Skeletal muscle tissue (tissue), 4 donors: ENCODE data around the gene AGBL5. TPM values are rescaled to one million over a fixed set of nuclear protein-coding genes. Genes with fewer than 3 reads are reported as not detected.
"Not testable (repeated sequence)": the region's sequence is repeated elsewhere in the genome, so short reads cannot be mapped to it uniquely, and the experiment has no call there.

Experiments
- H3K27ac ChIP-seq: one replicate; pipeline ENCODE4 v1.7.0; 2013; ENCODE audit warnings: mild to moderate bottlenecking, low read depth, low read length, inconsistent platforms
- H3K27me3 ChIP-seq, 3 donors: one replicate each; pipeline ENCODE4 v1.7.0; 2013; ENCODE audit warnings: low read length in 3 of 3; ENCODE audit not compliant: control insufficient read depth in 3 of 3, insufficient read depth in 3 of 3
- H3K36me3 ChIP-seq, 3 donors: one replicate each; pipeline ENCODE4 v1.7.0; 2013; ENCODE audit warnings: low read length in 3 of 3; ENCODE audit not compliant: control insufficient read depth in 3 of 3, insufficient read depth in 3 of 3
- H3K4me1 ChIP-seq, 3 donors: one replicate each; pipeline ENCODE4 v1.7.0; 2013; ENCODE audit warnings: low read length in 3 of 3, mild to moderate bottlenecking in 3 of 3; ENCODE audit not compliant: control insufficient read depth in 3 of 3, insufficient read depth in 3 of 3
- H3K4me3 ChIP-seq, 3 donors: one replicate each; pipeline ENCODE4 v1.7.0; 2013; ENCODE audit warnings: low read length in 3 of 3
- H3K9ac ChIP-seq, 3 donors: one replicate each; pipeline ENCODE4 v1.7.0; 2013; ENCODE audit warnings: low read length in 3 of 3, mild to moderate bottlenecking in 3 of 3, moderate library complexity in 2 of 3, low read depth in 1 of 3
- H3K9me3 ChIP-seq, 3 donors: one replicate each; pipeline ENCODE4 v1.7.0; 2013; ENCODE audit warnings: low read length in 3 of 3; ENCODE audit not compliant: control insufficient read depth in 3 of 3
- total RNA-seq: library from RNA; depleted of rRNA; stranded (reverse); fragments of >200 nt; gene quantifications from one replicate; pipeline ENCODE4 v1.2.3, GENCODE V29; 2014
- donor health status: Osteomylitis.

The AGBL5 gene
- total RNA-seq, 1 donor from 2014 or later, result 6.8 TPM

- H3K9me3 ChIP-seq, H3K9ac ChIP-seq, H3K27me3 ChIP-seq, H3K4me1 ChIP-seq, H3K36me3 ChIP-seq, H3K4me3 ChIP-seq, H3K27ac ChIP-seq: not testable (repeated sequence)
Measured at GRCh38 chr2:27110603-27111352, 59.3 kb downstream of the AGBL5 start.

DNA sequence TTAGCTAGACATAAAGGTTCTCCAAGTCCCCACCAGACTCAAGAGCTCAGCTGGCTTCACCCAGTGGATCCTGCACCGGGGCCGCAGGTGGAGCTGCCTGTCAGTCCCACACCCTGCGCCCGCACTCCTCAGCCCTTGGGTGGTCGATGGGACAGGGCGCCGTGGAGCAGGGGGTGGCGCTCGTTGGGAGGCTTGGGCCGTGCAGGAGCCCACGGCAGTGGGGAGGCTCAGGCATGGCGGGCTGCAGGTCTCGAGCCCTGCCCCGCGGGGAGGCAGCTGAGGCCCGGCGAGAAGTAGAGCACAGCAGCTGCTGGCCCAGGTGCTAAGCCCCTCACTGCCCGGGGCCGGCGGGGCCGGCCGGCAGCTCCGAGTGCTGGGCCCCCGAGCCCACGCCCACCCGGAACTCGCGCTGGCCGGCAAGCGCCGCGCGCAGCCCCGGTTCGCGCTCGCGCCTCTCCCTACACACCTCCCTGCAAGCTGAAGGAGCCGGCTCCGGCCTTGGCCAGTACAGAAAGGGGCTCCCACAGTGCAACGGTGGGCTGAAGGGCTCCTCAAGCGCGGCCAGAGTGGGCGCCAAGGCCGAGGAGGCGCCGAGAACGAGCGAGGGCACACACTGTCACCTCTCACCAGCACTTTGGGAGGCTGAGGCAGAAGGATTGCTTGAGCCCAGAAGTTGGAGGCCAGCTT, 60.1 kb downstream of the AGBL5 start:
- H3K4me1 ChIP-seq, H3K36me3 ChIP-seq, H3K9me3 ChIP-seq, H3K27me3 ChIP-seq, H3K9ac ChIP-seq, H3K27ac ChIP-seq, H3K4me3 ChIP-seq: not testable (repeated sequence)

- H3K9ac ChIP-seq, result no peak overlapping the region
- peaks cover 10 to 19% (median 12%) of the 10 kb centered on the region in 3 donors for H3K27me3 ChIP-seq
- no peak overlapping the region for H3K4me3 ChIP-seq
- H3K4me1 ChIP-seq, result peaks cover 8 to 12% (median 10%) of the 10 kb centered on the region in 3 donors
- no peaks in the 10 kb centered on the region for H3K36me3 ChIP-seq
- no peaks in the 10 kb centered on the region for H3K9me3 ChIP-seq
- no peak overlapping the region for H3K27ac ChIP-seq
Measured at GRCh38 chr2:27115519-27115918, 64.1 kb downstream of the AGBL5 start.

GRCh38 chr2:27117995-27118524, 66.6 kb downstream of the AGBL5 start:
- Histone ChIP-seq H3K4me1 (peaks cover 11 to 16% (median 12%) of the 10 kb centered on the region in 3 donors), H3K27me3 (peaks cover 10 to 19% (median 12%) of the 10 kb centered on the region in 3 donors), H3K27ac (no peak overlapping the region), H3K9me3 (no peaks in the 10 kb centered on the region), H3K36me3 (no peaks in the 10 kb centered on the region), H3K4me3 (peak overlapping the region in 2 of 3 donors; percentile 76 to 78), H3K9ac (peak overlapping the region in 1 of 3 donors; percentile 74)

DNA sequence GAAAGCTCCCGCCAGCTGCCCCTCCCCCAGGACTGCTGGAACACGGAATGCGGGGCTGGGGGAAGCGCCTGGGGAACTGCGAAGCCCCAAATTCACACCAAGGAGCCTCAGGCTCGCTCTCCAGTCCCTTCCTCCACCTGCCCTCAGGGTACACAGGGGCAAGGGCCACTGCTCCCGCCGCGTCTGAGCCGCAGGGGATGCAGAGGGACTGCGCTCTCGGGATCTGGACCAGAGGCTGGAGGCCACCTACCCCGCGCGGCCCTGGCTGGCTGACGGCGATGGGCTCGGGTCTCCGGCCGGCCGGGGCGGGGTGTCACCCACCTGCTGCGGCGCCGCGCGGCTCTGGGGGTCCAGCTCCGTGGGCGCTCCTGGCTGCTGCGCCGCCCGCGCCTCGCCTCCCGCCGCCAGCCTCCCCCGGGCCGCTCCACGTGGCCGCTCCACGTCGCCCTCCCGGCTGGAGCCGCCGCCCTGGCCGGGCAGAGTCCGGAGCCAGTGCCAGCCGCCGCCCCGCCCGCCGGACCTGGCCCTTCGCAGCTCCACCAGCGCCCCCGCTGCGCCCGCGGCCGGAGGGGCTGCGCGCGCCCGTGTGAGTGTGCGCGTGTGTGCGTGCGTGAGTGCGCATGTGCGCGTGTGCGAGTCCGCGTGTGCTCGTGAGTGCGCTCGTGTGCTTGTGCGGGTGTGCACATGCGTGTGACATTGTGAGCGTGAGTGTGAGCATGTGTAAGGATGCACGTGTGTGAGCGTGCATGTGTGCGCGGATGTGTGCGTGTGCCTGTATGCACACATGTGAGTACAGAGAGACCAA, 67.3 kb downstream of the AGBL5 start, which contains the start of gene CGREF1:
CGREF1 (minus strand) TSS at position 604 of the 805 bp plus-strand sequence. CDS start 14,762 bp downstream, outside the sequence.
- Histone ChIP-seq H3K4me1 (peaks cover 15 to 21% (median 16%) of the 10 kb centered on the region in 3 donors), H3K9ac (peak within 1 kb of the TSS in 2 of 3 donors; percentile 43 to 74), H3K36me3 (no peaks in the 10 kb centered on the region), H3K27me3 (peaks cover 10 to 19% (median 12%) of the 10 kb centered on the region in 3 donors), H3K4me3 (peak within 1 kb of the TSS; percentile 71 to 78 (median 76)), H3K9me3 (no peaks in the 10 kb centered on the region), H3K27ac (no peak within 1 kb of the TSS)

GRCh38 chr2:27119330-27119670, 67.8 kb downstream of the AGBL5 start:
- H3K27ac ChIP-seq, H3K36me3 ChIP-seq, H3K9me3 ChIP-seq: not testable (repeated sequence)
- Histone ChIP-seq H3K27me3 (peaks cover 10 to 19% (median 12%) of the 10 kb centered on the region in 3 donors), H3K9ac (peak overlapping the region in 2 of 3 donors; percentile 3 to 74), H3K4me1 (peaks cover 21 to 27% (median 21%) of the 10 kb centered on the region in 3 donors), H3K4me3 (peak overlapping the region; percentile 71 to 78 (median 76))

Other genes with a start within 250 kb of the AGBL5 start
- 3.7 TPM for gene DPYSL5, start 203.5 kb upstream of the AGBL5 start, total RNA-seq
- 3.7 TPM for gene MAPRE3, start 81.0 kb upstream of the AGBL5 start, total RNA-seq
- 23.5 TPM for gene TMEM214, start 18.7 kb upstream of the AGBL5 start, total RNA-seq
- 352 TPM for gene OST4, start 20.0 kb downstream of the AGBL5 start, total RNA-seq
- gene EMILIN1, start 26.9 kb downstream of the AGBL5 start, total RNA-seq, result 61.6 TPM
- gene KHK, start 35.1 kb downstream of the AGBL5 start, total RNA-seq, result 2.1 TPM
- gene CGREF1, start 67.5 kb downstream of the AGBL5 start, total RNA-seq, result 2.1 TPM
- gene ABHD1, start 72.1 kb downstream of the AGBL5 start, total RNA-seq, result not detected
- gene PREB, start 83.0 kb downstream of the AGBL5 start, total RNA-seq, result 14.1 TPM
- not detected for gene PRR30, start 87.7 kb downstream of the AGBL5 start, total RNA-seq
- gene TCF23, start 97.3 kb downstream of the AGBL5 start, total RNA-seq, result 0.52 TPM
- gene ATRAID, start 160.4 kb downstream of the AGBL5 start, total RNA-seq, result 172 TPM
- 7.8 TPM for gene SLC5A6, start 160.6 kb downstream of the AGBL5 start, total RNA-seq
- 28.2 TPM for gene CAD, start 165.7 kb downstream of the AGBL5 start, total RNA-seq
- gene SLC30A3, start 211.4 kb downstream of the AGBL5 start, total RNA-seq, result 0.52 TPM
- under 0.01 TPM for gene DNAJC5G, start 223.8 kb downstream of the AGBL5 start, total RNA-seq
- 60.0 TPM for gene TRIM54, start 230.8 kb downstream of the AGBL5 start, total RNA-seq